Left lung (tissue), 10 donors: ENCODE measurements around the gene ARAP3. TPM values are rescaled to one million over a fixed set of nuclear protein-coding genes. Genes with fewer than 3 reads are reported as not detected.
A peak's percentile ranks its signal among the peaks of the same experiment; 100 is the strongest.

Experiments used
- ATAC-seq: fragments of 200-7000 bp; cut with Tn5 transposase; one replicate; pipeline ENCODE4 v1.9.1; 2020; ENCODE audit warnings: moderate library complexity
- DNase-seq, 4 donors: peaks; one replicate each; pipeline ENCODE4 v3.0.0-alpha.2; 2013 to 2020
- H3K27ac ChIP-seq, 2 donors: fragments of 200-600 bp; sonication (generic) in 1 of 2; one replicate each; pipeline versions ENCODE4 v1.5.0 to v1.8.0; 2020 to 2021
- H3K27me3 ChIP-seq, 2 donors: fragments of 200-600 bp; sonication (generic) in 1 of 2; one replicate each; pipeline versions ENCODE4 v1.5.0 to v1.8.0; 2020 to 2021
- H3K36me3 ChIP-seq, 2 donors: fragments of 200-600 bp; sonication (generic) in 1 of 2; one replicate each; pipeline versions ENCODE4 v1.5.0 to v1.8.0; 2020 to 2021
- H3K4me1 ChIP-seq, 2 donors: fragments of 200-600 bp; one replicate each; pipeline ENCODE4 v1.8.0; 2021
- H3K4me3 ChIP-seq, 2 donors: fragments of 200-600 bp; sonication (generic) in 1 of 2; one replicate each; pipeline versions ENCODE4 v1.5.0 to v1.8.0; 2020 to 2021; ENCODE audit warnings: mild to moderate bottlenecking in 1 of 2
- H3K9me3 ChIP-seq, 2 donors: fragments of 200-600 bp; sonication (generic) in 1 of 2; one replicate each; pipeline versions ENCODE4 v1.5.0 to v1.8.0; 2020 to 2021
- CTCF ChIP-seq, 2 donors: fragments of 200-600 bp; sonication (generic) in 1 of 2; IDR thresholded peaks; one replicate each; pipeline versions ENCODE4 v1.5.0 to v1.8.0; 2021; ENCODE audit warnings: antibody characterized with exemption in 2 of 2
- intact Hi-C, 2 donors: fragments of 100-400 bp; cut with DNase I; formaldehyde crosslinking; loops; one replicate each; pipeline versions ENCODE4 v1.11.2 to v1.14.2; 2022
- polyA plus RNA-seq, 6 donors: library from polyadenylated mRNA; unstranded; fragments of 120-200 nt; gene quantifications; one replicate each; pipeline ENCODE4 v1.2.1, GENCODE V29; 2013; ENCODE audit not compliant: insufficient read length in 6 of 6
- total RNA-seq, 2 donors: library from RNA; stranded (reverse); fragmentation: NEBNext Ultra II Directional; extraction: Animal tissue kit (Norgen Biotek cat#: 25700); gene quantifications; one replicate each; pipeline ENCODE4 v1.2.1, GENCODE V29; 2021
- donor health status: DM: no; HTN: yes; CAD: no.
- donor health status: DM: no; HTN: no; CAD: no.

Gene ARAP3
- total and polyA plus RNA-seq, 8 donors: 20.5 to 53.9 (median 41.3) TPM

- Histone ChIP-seq H3K4me3 (no peak overlapping the region), H3K27me3 (no peaks in the 10 kb centered on the region), H3K36me3 (peaks cover 0 to 41% of the 10 kb centered on the region in 2 donors), H3K9me3 (no peaks in the 10 kb centered on the region), H3K27ac (no peak overlapping the region), H3K4me1 (peaks cover 14 to 36% of the 10 kb centered on the region in 2 donors)
- DNase-seq: no peak
- no peak for ATAC-seq
- intact Hi-C loops: no loop called here
- TF ChIP-seq CTCF (IDR thresholded peaks at IDR 0.05): no peak
Measured at GRCh38 chr5:141632650-141633049, 49.4 kb downstream of the ARAP3 start.

DNA sequence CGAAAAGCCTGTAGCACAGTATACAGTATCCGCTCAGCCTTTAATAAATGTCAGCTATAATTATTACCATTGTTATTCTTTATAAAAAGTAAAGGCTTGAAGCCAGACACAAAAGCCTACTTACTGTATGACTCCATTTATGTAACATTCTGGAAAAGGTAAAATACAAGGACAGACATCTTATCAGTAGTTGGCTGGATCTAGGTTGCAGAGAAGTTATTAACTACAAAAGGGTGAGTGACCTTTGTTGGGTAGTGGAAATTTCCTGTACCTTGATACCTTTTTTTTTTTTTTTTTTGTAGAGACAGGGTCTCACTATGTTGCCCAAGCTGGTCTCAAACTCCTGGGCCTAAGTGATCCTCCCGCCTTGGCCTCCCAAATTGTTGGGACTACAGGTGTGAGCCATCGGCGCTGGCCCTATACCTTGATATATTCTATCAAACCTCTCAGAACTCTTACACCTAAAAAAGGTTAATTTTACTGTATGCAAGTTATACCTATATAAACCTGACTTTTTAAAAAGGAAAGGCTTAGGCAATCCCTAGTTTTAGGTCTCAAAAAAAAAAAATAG lies 51.4 kb downstream of the ARAP3 start:
- intact Hi-C loops: no loop called here
- Histone ChIP-seq H3K9me3 (no peaks in the 10 kb centered on the region), H3K27me3 (no peaks in the 10 kb centered on the region), H3K4me3 (no peak overlapping the region), H3K4me1 (peaks cover 10 to 24% of the 10 kb centered on the region in 2 donors), H3K27ac (no peak overlapping the region), H3K36me3 (peaks cover 0 to 59% of the 10 kb centered on the region in 2 donors)
- TF ChIP-seq CTCF (IDR thresholded peaks at IDR 0.05): no peak
- DNase-seq (no peak), ATAC-seq (no peak)

GRCh38 chr5:141628175-141628788 lies 53.7 kb downstream of the ARAP3 start:
- H3K27me3 ChIP-seq: no peaks in the 10 kb centered on the region
- ATAC-seq: no peak
- no peak overlapping the region for H3K4me3 ChIP-seq
- no peaks in the 10 kb centered on the region for H3K9me3 ChIP-seq
- DNase-seq: no peak
- no peak overlapping the region for H3K27ac ChIP-seq
- intact Hi-C loops: no loop called here
- TF ChIP-seq CTCF (IDR thresholded peaks at IDR 0.05): no peak
- H3K4me1 ChIP-seq: peaks cover 0 to 5% of the 10 kb centered on the region in 2 donors
- H3K36me3 ChIP-seq: peaks cover 0 to 82% of the 10 kb centered on the region in 2 donors

DNA sequence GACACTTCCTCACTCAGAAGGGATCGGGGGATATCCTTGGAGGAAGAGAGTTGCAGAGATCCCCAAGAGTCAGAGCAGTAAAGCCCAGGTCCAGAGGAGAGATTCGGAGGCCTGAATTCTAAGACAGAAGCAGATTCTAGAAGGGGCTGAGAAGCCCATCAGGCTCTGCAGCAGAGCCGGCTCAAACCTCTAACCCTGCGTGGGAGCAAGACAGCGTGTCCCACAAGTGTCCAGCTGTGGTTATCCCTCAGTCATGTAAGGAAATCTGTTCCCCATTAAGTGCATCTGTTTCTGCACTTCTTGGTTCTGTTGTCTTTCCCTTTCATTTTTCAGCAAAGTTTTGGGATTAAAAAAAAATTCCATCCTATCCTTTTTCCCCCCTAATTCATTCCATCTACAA lies 58.4 kb downstream of the ARAP3 start:
- H3K36me3 ChIP-seq: peaks cover 0 to 85% of the 10 kb centered on the region in 2 donors
- ATAC-seq (no peak), DNase-seq (no peak)
- peaks cover 0 to 19% of the 10 kb centered on the region in 2 donors for H3K4me1 ChIP-seq
- intact Hi-C loops: no loop called here
- peak overlapping the region in 1 of 2 donors; percentile 3 for H3K27ac ChIP-seq
- TF ChIP-seq CTCF (IDR thresholded peaks at IDR 0.05): no peak
- H3K4me3 ChIP-seq: no peak overlapping the region
- no peaks in the 10 kb centered on the region for H3K27me3 ChIP-seq
- no peaks in the 10 kb centered on the region for H3K9me3 ChIP-seq

DNA sequence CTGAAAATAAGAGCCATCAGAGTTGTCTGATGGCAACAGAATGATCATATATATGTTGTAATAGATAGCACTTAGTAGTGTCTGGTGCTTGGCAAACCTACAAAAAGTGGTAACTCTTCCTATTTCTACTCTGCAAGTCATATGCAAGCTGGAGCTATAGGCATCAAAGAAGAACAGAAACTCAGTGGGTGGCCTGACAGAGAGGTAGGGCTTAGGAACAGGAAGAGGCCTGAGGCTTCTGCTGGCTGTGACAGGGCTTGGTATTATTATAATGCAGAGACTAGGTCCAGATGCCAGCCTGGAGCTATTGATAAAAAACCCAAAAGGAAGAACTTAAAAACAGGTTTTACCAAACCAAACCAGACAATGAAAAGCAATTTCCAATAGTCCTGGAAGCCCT lies 58.8 kb downstream of the ARAP3 start:
- DNase-seq: no peak
- peak overlapping the region in 1 of 2 donors; percentile 3 for H3K27ac ChIP-seq
- peaks cover 0 to 81% of the 10 kb centered on the region in 2 donors for H3K36me3 ChIP-seq
- TF ChIP-seq CTCF (IDR thresholded peaks at IDR 0.05): no peak
- intact Hi-C loops: no loop called here
- H3K4me1 ChIP-seq: peaks cover 0 to 19% of the 10 kb centered on the region in 2 donors
- H3K9me3 ChIP-seq: no peaks in the 10 kb centered on the region
- no peak for ATAC-seq
- no peaks in the 10 kb centered on the region for H3K27me3 ChIP-seq
- no peak overlapping the region for H3K4me3 ChIP-seq
